NCI-H2081 (cell line): ENCODE data around the gene ZNF354B.
"Not testable (repeated sequence)": the region's sequence is repeated elsewhere in the genome, so short reads cannot be mapped to it uniquely, and the experiment has no call there.

Source experiments
- DNase-seq, 2 experiments: peaks; one replicate each; lab custom pipeline; 2025; lab: John Stamatoyannopoulos, UW

Gene ZNF354B

DNA sequence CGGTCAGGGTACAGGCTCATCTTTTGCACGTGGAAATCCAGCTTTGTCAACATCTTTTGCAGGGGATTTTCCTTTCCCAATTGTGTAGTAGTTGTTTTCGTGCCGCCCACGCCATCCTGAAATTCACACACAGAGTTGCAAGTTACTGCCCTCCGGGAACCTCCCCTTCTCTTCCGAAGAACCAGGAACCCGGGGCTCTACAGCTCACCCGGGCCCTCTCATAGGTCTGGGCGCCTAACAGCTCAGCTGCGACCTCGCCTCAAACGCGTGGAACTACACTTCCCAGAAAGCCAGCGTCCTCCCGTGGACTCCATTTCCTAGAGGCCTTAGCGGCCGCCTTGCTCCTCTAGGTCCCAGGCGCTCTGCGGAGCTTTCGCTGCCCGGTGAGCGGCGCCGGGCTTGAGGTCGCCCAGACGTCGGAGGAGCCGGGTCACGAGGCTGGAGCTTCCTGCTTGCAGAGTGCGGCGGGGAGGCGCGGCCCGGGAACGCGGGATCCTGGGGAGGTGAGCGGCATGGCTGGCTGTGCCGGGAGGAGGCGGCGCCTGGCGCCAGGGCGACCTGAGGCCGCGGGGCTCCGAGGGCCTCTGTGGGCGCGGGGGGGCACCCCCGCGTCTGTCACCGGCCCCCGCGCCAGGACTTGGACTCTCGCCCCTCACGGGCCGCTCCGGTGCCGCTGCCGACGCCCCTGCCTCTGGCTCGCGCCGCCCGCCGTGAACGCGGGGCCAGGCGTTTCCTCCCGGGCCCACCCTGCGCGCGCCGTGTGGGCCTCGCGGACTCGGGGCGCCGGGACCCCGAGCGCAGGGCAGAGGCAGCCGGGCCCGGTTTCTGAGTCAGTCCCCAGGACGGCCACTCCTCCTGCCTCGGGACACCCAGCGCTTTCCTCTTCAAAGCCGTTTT lies at the start of gene ZNF354B:
ZNF354B (plus strand) TSS at position 329 of the 897 bp plus-strand sequence. CDS start 1,095 bp downstream, outside the sequence.
- peak; percentile 79 to 88 for DNase-seq

DNA sequence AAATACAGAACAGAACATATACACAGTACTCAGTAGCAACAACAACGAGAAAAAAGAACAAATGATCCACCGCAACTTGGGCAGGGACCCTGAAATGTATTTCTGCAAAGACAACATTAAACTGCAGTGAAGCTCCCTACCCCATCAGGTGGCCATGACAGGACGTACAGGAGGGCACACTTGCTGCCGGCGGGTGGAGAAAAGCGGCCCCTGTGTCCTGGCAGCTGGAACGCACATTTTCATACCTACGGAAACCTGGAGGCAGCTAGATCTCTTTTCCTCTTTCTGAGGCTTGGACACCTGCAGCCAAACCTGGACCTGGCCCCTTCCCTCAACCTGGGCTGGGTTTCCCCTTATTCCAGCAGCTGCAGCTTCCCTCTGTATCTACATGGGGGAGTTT lies 42.2 kb upstream of the ZNF354B start:
- DNase-seq = no peak

DNA sequence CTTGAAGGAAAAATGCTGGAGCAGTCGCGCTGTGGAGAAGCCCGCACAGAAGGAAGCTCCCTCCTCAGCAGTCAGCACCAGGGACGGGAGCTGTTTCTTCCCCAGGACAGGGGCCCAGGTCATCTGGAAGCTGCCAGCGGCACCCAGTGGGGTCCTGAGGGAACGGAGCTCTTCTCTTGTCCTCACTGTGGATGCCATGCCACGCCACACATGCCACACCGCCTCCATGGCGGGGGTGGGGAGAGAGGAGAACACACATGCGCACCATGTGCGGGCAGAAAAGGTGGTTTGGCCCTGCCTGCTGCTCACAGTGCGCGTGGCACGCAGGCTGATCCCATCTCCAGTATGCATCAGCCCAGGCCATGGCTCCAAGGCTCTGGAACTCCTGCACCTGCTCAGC lies 41.7 kb upstream of the ZNF354B start:
- DNase-seq = no peak

DNA sequence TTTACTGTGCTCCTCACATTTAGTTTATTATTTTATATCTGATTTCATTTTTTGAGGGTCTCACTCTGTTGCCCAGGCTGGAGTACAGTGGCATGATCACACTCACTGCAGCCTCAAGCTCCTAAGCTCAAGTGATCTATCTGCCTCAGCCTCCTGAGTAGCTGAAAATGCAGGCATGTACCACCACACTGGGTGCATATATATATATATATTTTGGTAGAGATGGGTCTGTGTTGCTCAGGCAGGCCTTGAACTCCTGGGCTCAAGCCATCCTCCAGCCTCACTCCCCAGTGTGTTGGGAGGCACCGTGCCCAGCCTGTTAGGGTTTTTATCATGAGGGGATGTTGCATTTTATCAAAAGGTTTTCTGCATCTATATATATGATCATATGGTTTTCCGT lies 39.8 kb upstream of the ZNF354B start:
- no peak for DNase-seq

DNA sequence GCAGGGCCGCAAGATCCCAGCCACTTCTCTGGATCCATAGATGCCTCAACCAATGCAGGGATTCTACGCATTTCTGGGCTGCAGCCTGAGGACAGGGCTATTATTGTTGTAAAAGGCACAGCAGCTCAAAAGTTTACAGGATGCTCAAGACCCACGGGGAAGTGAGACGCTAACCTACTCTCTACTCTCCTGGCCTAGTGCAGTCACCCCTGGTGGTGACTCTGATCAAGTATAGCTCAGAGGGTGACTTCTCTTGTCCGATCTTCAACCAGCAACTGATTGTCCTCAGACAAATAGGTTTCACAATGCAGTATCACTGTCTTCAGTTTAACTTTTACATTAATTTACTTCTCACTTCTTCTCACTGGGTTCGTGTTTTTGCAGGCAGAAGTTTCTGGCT lies 34.3 kb upstream of the ZNF354B start:
- no peak for DNase-seq

DNA sequence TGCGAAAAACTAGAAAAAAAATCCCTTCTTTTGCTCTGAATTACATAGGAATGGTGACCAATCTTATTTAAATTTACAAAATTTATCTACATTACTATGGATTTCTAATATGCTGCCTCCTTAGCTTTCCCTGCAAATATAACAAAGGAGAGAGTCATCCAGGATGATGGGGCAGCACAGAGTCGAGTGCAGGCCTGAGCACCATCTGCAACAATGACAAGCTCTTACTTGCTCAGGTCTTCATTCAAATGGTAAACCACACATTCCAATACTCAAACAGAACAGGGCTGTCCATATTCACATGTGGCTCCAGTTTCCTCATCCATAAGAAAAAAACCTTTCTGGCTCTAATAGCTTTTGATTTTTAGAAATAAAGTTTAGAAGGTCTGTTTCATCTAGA lies 33.5 kb upstream of the ZNF354B start:
- no peak for DNase-seq

DNA sequence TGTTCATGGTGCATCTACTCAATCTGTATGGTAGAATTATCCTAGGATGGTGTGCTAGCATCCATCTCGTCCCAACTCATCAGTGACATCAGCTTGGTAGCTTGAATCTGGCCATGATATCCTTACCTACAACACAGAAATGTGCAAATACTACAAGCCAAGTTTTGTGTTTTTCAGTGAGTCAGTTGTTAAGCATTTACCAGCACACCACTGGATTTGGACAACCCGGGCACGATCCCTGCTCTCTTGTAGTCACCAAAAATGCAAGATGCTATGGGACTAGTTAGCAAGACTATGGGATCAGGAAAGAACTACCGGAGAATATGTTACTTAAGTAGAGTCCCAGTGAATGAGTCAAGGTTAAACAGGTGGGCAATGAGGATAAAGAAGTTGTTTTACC lies 32.1 kb upstream of the ZNF354B start:
- DNase-seq = no peak

DNA sequence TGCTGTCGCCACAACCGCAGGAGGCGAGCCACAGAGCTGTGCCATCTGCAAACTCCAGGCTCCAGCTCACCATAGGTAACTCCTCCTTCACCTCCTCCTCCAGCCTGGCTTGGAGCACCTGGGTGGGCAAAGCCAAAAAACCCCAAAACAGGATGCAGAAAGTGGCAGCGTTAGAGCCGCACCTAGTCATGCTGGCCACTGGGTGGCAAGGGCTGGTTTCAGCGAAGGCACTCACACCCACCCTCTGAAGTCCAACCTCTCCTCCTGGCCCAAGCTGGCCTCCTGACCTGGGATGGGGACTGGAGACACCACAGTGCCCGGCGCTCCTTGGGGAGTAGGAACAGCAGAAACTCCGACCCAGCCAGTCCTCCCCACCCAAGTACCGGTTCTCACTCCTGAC lies 28.7 kb upstream of the ZNF354B start:
- DNase-seq = no peak

DNA sequence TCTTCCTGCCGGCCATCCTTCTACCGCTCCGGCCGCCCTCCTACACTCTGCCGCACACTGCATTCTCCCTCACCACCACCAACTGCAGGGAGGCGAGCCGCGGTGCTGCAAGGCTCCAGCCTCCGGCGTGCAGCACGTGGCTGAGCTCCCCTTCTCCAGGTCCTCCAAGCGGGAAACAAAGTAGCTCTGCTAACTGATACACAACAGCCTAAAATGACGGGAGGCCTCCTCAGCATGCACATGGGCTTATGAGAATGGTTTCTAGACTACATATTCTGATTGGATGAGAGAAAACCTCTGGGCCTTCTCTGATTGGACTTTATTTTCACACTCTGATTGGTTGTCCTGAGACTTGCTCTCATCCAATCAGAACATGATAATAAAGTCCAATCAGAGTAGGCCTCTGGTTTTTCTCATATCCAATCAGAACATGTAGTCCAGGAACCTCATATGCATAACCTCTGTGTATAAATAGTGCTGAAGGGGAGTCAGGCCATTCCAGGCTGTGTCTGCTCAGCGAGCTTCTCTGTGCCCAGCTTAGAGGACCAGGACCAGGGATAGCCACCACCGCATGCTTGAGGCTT lies 27.0 kb upstream of the ZNF354B start:
- peak in 1 of 2 experiments; percentile 11 for DNase-seq

DNA sequence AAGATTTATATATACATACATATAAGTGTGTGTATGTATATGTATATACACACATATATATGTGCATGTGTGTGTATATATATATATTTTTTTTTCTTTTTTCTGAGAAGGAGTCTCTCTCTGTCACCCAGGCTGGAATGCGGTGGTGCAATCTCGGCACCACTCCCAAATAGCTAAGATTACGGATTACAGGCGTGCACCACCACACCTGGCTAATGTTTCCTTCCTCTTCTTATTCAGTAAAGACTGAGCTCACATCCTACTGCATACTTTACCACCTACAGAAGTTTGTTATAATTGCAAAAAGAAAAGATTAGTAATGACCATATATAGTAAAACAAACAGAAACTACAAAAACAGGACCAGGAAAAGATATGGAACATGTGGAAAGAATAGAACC lies 23.1 kb upstream of the ZNF354B start:
- DNase-seq = no peak

DNA sequence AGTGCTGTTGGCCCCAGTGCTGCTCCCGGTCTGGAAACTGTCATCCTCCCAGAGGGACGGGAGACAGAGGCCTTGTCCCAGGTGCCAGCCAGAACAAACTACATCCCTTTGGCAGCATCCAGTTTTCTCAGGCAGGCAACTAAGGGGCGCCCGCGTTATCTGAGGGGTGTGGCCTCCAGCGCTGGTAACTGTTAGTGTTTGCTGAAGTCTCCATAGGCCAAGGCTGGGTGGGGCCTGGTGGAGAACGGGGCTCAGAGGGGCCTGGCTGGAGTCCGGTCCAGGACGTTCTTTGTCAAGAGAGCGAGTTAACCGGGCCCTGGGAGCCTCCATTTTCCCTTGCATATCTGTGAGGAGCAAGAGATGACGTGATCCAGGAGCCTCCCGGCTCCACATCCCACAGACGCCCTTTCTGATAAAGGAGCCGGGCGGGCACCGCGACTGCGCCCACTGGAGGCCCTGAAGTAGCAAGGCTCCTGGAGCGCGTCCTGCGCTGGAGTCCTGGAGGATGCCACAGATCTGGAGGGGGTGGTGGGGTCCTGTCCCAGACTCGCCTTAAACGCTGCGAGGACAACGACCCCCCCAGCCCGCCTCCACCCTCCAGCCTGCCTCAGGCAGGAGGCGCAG lies 20.9 kb upstream of the ZNF354B start:
- DNase-seq = not testable (repeated sequence)

DNA sequence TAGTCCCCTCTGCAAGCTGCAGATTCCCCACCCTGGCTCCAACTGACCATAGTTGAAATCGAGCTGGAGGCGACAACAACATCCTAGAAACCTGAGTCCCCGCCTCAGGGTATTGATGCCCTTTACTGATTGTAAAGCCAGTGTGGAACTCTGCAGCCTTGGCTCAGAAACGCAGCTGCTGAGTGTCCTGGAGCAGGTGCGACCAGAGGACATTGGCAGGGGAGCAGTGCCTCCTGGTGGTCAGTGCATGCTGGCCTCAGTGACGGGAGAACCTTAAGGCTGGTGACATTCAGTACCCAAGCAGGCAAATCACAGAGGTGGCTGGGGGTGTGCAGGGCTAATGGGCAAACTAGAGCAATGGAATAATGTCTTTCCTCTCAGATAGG lies 20.4 kb upstream of the ZNF354B start:
- DNase-seq = peak; percentile 20 to 42

DNA sequence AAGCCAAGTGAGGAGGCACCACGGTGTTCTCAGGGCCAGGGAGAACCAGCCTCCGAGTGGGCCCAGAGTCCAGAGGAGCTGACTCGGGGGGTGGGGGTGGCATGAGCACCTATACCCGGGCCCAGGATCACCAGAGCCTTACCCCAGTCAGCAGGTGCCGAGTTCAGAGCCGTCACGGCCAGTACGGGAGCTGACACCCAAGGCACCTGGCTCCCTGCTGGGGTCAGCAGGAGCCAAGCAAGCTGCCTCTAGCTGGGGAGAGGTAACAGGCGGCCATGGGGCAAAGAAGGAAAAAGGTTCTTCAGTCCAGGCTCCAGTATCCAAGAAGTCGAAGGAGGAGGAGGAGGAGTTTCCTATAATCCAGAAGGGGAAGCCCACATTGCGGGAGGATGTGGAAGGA lies 19.4 kb upstream of the ZNF354B start:
- not testable (repeated sequence) for DNase-seq

DNA sequence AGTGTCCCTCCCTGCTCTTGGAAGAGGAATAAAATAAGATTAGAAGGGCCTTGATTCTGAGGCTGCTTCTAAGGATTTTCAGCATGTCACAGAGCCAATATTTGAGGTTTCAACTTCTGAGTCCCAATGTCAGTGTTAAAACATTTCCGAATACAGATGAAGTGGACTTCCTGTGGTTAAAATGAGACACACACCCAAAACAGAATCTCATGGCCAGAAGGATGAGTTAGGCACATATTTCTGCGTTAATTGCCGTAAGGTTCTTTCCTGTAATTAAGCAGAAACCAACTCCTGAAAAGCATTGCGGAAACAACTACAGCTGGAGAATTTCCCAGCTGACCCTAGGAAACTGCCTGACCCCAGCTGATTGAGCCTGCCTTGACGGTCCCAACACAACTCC lies 10.4 kb upstream of the ZNF354B start:
- no peak for DNase-seq

DNA sequence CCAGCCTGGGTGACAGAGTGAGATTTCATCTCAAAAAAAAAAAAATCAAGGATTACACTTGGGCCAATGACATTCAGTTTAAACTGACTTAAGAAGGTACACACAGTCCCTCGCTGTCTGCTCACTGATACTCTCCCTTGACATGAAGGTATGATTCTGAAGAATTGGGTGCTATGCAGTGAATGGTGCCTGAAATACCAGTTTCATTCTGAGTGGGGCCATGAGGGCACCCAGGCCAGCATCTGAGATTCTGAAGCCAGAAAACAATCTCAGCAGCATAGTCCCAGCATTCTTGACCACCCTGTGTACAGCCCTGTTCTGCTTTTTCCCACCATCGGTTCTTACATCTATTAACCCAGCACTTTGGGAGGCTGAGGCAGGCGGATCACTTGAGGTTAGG lies 7.8 kb upstream of the ZNF354B start:
- no peak for DNase-seq

DNA sequence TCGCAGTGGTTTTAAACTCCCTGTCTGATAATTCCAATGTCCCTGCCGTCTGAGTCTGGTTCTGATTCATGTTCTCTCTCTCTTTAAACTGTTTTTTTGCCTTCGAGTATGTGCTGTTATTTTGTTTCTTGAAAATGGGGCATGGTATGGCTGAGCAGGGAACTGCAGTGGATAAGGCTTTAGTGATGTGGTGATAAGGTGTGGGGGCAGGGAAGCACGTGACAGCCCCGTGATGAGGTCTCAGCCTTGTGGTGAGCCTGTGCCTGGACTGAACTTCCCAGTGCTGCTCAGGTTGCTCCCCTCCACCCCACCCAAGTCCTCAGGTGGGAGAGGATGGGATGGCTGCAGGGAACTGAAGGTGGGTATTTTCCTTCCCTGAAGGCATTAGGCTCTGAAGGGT lies 5.5 kb upstream of the ZNF354B start:
- no peak for DNase-seq

DNA sequence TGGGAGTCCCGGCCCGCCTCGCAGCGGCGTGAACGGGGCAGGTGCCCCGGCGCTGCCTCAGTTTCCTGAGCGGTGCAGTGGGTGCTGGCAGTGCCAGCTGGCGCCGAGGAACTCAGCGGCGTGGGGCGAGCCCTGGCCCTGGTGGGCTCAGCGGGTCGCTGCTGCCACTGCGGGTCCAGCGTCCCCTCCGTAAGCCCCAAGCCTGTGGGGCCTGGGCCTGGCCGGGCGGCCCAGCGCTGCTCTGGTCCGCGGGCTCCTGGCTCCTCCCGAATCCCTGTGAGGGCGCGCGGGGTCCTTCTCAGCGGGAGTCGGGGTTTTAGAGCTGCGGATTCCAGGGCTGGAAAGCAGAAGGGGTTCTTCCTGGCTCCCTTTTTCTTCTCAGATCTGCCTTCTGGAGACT lies 862 bp downstream of the ZNF354B start:
- DNase-seq = not testable (repeated sequence)

DNA sequence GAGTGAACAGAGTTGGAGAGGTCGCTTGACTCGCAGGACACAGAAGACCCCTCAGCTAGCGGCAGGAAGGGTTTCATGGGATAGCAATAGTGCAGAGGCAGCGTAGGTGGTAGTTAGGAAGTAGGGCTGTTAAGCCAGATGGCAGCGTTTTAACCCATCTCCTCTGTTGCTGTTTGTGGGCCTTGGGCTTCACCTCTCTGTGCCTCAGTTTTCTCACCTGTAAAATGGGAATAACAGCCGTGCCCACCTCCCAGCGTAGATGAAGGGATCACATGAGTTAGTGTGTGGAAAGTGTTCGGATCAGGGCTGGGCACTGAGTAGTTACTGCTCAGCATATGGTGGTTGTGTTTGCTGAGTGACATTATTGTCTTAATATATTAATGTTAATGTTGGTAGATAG lies 1.9 kb downstream of the ZNF354B start:
- DNase-seq = no peak

DNA sequence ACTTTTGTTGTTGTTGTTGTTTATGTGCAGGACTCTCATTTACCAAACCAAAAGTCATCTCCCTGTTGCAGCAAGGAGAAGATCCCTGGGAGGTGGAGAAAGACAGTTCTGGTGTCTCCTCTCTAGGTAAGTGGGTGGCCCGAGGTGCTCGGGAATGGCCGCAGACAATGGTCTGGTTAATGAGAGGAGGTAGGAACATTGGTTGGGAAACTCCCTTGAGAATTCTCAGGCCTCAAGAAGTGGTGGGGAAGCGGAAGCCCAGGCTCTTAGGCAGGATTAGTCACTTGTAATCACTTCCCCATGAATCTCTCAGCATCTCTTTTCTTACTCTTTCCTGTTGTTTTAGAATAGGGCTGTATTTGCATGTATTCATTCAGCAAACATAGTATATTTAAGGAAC lies 7.2 kb downstream of the ZNF354B start:
- no peak for DNase-seq

DNA sequence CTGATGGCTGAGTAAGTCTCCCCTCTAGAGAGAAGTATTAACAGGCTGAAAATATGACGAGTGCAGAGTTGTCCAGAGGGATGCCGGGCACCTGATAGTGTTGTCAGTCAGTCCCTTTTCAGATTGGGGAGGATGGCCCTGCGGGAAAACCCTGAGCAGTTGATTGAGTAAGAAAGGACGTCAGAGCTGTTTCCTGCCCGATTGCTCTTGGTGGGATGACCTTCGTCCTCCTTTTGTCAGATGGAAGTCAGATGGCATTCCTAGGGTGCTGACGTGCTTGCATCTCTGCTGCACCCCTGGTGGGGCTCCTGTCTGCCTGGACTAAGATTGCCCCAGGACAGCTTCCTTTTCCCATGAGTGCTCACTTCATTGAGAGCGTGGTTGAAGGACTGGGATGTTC lies 9.8 kb downstream of the ZNF354B start:
- no peak for DNase-seq

DNA sequence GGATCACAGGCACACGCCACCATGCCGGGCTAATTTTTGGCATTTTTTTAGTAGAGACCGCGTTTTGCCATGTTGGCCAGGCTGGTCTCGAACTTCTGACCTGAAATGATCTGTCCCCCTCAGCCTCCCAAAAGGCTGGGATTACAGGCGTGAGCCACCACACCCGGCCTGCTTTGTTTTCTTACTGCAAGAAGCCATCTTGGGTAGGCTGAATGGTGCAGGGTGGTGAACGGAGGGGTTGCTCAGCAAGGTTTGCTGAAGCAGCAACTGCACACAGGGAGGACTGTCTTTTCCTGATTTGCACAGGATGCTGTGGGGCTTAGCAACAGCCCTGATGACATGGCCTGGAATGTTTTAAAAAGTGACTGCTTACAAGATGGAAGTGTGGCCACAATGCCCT lies 10.7 kb downstream of the ZNF354B start:
- no peak for DNase-seq

DNA sequence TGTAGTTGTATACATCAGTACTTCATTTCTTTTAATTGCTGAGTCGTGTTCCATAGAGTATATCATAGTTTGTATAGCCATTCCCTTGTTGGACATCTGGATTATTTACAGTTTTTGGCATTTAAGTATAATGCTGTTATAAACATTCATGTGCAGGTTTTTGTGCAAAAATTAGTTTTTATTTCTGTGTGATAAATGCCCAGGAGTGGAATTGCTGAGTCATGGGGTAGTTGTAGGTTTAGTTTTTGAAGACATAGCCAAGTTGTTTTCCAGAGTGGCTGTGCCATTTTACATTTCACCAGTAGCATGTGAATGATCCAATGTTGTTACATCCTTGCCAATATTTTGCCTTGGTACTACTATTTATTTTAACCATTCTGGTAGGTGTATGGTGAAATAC lies 12.5 kb downstream of the ZNF354B start:
- DNase-seq = no peak

DNA sequence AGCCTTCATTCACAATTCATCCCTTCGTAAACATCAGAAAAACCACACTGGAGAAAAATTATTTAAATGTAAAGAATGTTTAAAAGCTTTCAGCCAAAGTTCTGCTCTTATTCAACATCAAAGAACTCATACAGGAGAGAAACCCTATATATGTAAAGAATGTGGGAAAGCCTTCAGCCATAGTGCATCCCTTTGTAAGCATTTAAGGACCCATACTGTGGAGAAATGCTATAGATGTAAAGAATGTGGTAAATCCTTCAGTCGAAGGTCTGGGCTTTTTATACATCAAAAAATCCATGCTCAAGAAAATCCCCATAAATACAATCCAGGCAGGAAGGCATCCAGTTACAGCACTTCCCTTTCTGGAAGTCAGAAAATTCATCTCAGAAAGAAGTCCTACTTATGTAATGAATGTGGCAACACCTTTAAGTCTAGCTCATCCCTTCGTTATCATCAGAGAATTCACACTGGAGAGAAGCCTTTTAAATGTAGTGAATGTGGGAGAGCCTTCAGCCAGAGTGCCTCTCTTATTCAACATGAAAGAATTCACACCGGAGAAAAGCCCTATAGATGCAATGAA lies 23.5 kb downstream of the ZNF354B start:
- not testable (repeated sequence) for DNase-seq
